Esophagus muscularis mucosa (tissue), 4 donors: Measurements from ENCODE around the gene UBAC1.

Experiments
- EP300 ChIP-seq: sonication (generic); formaldehyde crosslinking; IDR thresholded peaks from one replicate; pipeline ENCODE4 v1.6.1; 2017; ENCODE audit warnings: antibody characterized with exemption
- POLR2A ChIP-seq: fragments of 450-650 bp; IDR thresholded peaks from one replicate; pipeline ENCODE4 v1.6.1; 2017; ENCODE audit warnings: antibody characterized with exemption, moderate library complexity, mild to moderate bottlenecking, low read depth
- POLR2AphosphoS5 ChIP-seq, 2 donors: sonication (generic); formaldehyde crosslinking; IDR thresholded peaks; one replicate each; pipeline ENCODE4 v1.6.1; 2017; ENCODE audit warnings: antibody characterized with exemption in 2 of 2
- TF ChIP-seq, protein P1 (sequence below), 3 experiments: fragments of 200-600 bp in 2 of 3; fragments of 450-650 bp in 1 of 3; sonication (generic) in 2 of 3; IDR thresholded peaks; one replicate each; pipeline ENCODE4 v1.5.1; 2017 to 2019; ENCODE audit warnings: antibody characterized with exemption in 3 of 3, mild to moderate bottlenecking in 2 of 3, moderate library complexity in 1 of 3

DNA sequence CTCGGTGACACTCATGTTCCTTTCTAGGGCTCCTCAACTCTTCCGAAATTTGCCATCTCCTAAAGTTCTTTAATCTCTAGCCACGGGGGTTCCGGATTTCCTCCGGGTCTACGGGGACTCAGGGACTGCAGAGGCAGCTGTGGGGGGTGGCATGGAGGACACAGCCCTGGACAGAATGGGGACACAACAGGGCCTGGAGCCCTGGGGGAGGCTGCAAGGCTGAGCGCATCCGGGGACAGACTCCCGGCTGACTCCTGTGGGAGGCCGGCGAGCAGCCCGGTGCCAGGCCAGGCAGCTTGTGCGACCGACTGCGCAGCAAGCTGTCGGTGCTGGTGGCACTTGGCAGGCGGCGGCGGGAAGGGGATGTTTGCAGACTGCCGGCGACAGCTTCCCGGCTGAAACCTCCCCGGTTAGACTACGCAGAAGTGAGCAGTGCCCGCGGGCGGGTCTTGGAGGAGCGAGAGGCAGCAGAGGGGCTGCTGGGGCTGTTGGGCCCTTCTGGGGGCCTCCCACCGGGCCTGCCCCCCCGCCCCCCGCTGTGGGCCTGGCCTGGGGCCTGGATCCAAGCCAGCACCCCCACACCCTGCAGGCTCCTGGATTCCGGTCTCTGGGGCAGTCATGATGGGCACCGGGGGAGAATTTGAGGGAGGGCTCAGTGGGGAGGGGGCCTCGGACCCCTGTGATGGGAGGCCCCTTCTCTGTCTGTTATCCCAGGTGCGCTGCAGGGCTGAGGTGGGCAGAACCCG lies 28.7 kb upstream of the UBAC1 start:
- TF ChIP-seq, protein P1, sequence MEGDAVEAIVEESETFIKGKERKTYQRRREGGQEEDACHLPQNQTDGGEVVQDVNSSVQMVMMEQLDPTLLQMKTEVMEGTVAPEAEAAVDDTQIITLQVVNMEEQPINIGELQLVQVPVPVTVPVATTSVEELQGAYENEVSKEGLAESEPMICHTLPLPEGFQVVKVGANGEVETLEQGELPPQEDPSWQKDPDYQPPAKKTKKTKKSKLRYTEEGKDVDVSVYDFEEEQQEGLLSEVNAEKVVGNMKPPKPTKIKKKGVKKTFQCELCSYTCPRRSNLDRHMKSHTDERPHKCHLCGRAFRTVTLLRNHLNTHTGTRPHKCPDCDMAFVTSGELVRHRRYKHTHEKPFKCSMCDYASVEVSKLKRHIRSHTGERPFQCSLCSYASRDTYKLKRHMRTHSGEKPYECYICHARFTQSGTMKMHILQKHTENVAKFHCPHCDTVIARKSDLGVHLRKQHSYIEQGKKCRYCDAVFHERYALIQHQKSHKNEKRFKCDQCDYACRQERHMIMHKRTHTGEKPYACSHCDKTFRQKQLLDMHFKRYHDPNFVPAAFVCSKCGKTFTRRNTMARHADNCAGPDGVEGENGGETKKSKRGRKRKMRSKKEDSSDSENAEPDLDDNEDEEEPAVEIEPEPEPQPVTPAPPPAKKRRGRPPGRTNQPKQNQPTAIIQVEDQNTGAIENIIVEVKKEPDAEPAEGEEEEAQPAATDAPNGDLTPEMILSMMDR (IDR thresholded peaks at IDR 0.05): no peak
- no peak for TF ChIP-seq EP300
- TF ChIP-seq POLR2A: no peak
- TF ChIP-seq POLR2AphosphoS5 (IDR thresholded peaks at IDR 0.05): no peak
